Measurements from ENCODE around the gene FAM24B.
"Not testable (repeated sequence)": the region's sequence is repeated elsewhere in the genome, so short reads cannot be mapped to it uniquely, and the experiment has no call there.

Gene FAM24B, protein sequence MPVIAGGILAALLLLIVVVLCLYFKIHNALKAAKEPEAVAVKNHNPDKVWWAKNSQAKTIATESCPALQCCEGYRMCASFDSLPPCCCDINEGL

GRCh38 chr10:122879339-122880273, at the start of gene FAM24B:
FAM24B (minus strand) TSS chr10:122879581; CDS start chr10:122850515, 29,066 bp downstream.
- H3K4me3 ChIP-seq (ENCODE audit: low read length), result peak within 1 kb of the TSS; percentile 63
- TF ChIP-seq ZNF274 (IDR thresholded peaks at IDR 0.05; ENCODE audit: low read depth, low read length), result no peak

GRCh38 chr10:122915700-122916099, 36.3 kb upstream of the FAM24B start:
- TF ChIP-seq ZNF274 (IDR thresholded peaks at IDR 0.05; ENCODE audit: low read depth, low read length), result no peak
- H3K4me3 ChIP-seq (ENCODE audit: low read length), result no peak overlapping the region

DNA sequence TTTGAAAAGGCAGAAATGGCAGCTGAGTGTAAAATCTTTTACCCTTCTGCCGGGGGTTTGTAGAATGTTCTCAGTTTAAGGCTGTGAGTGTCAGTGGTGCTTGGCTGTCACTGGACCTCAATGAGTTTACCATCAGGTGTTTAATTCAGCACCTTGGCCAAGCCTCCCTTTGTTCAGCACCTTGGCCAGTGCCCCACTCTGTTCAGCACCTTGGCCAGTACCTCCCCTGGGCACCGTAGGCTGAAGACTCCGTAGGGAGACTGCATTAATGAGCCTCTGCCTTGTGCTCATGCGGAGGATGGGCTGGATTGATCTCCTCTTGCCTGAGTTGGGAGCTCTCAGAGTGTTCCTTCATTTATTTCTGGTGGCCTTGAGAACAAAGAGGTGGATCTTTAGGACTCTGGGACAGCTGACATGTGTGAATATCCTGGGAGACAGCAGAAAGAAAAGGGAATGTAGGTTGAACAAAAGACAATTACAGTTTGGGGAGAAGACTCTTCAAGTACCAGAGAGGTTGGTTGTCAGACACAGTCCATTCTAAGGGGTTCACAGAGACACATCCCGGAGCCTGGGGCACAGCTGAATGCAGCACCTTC, 32.6 kb upstream of the FAM24B start:
- H3K4me3 ChIP-seq (ENCODE audit: low read length), result no peak overlapping the region
- no peak for TF ChIP-seq ZNF274 (IDR thresholded peaks at IDR 0.05; ENCODE audit: low read depth, low read length)

DNA sequence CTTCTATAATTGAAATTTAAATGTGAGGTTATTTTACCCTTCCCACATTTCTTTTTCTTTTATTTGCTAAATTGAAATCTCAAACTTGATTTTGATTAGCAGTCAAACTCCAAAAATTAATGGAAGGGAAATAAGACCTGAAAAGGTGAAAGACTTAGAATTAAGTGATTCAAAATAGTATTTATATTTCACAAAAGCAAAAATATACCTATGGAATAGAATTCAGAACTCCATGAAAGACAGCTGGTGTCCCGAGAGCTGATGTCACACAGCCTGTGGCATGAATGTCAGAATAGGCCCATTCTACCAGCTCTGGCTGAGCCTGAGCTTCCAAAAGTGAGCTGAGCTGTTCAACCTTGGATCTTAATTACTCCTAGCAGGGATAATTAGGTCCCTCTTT, 30.9 kb upstream of the FAM24B start, which contains the start of gene FAM24A:
TSS of gene FAM24A (plus strand) at position 301 of the 400 bp plus-strand sequence. CDS start 1,025 bp downstream, outside the sequence.
- H3K4me3 ChIP-seq (ENCODE audit: low read length), result no peak within 1 kb of the TSS
- no peak for TF ChIP-seq ZNF274 (IDR thresholded peaks at IDR 0.05; ENCODE audit: low read depth, low read length)

- not testable (repeated sequence) for H3K4me3 ChIP-seq (ENCODE audit: low read length)
Observed at GRCh38 chr10:122903861-122904260, 24.5 kb upstream of the FAM24B start.

- no peak for TF ChIP-seq ZNF274 (IDR thresholded peaks at IDR 0.05; ENCODE audit: low read depth, low read length)
- H3K4me3 ChIP-seq (ENCODE audit: low read length), result no peak overlapping the region
Observed at GRCh38 chr10:122894261-122894944, 15.0 kb upstream of the FAM24B start.

DNA sequence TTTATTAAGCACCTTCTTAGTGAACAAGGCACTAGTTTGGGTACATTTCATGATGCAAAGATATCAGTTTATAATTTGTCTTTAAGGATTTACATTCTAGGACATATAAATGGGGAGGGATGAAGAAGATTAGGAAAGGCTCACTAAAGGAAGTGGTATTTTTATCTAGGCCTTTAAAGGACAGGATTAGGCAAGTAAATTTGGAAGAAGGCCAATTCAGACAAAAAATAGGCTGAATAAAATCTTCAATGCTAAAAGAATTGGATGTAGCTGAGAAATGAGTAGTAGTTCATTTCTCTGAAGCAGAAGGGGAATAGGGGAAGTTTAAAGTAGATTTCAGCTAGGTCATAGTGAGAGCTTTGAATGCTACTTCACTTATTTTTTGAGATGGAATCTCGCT, 4.8 kb upstream of the FAM24B start:
- no peak overlapping the region for H3K4me3 ChIP-seq (ENCODE audit: low read length)
- no peak for TF ChIP-seq ZNF274 (IDR thresholded peaks at IDR 0.05; ENCODE audit: low read depth, low read length)

DNA sequence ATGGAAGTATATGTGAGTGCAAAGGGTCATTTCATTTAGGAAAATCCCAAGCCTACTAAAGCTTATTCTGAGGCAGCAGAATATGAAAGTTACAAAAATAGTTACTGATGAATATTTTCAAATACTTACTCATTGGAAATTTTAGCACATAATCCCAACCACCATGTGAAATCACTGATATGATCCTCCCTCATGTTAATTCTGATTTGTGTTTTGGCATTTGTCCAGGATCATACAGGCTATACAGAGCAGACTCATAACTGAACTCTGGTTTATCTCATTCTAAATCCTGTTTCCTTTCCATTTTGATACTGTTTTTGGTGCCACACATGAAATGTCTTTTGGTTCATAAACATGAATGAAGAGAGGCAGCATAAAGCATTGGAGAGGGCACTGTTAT, 3.4 kb upstream of the FAM24B start:
- no peak overlapping the region for H3K4me3 ChIP-seq (ENCODE audit: low read length)
- no peak for TF ChIP-seq ZNF274 (IDR thresholded peaks at IDR 0.05; ENCODE audit: low read depth, low read length)

DNA sequence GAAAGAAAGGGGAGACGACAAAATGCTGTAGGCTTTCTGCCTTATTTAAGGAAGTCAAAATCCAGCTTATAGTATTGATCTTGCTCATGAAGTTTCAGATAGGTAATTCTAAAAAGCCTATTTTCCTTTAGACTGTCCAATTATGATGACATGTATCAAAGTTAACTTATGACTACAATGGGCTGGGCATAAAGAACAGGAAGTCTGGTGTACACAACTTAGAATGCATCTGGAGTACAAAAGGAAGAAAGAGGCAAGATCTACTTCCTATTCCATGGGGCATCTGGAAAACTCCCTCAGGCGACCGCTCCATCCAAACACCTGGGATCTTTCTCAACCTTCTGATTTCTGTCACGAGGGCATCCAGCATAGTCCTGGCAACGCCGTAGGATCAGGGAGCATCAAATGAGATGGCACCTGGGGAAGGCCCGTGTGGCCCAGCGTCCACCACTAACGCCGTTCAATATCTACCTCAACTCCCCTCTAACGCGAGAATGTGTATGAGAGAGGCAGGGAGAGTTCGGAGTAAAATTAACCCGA, 512 bp downstream of the FAM24B start:
- H3K4me3 ChIP-seq (ENCODE audit: low read length), result peak overlapping the region; percentile 63
- no peak for TF ChIP-seq ZNF274 (IDR thresholded peaks at IDR 0.05; ENCODE audit: low read depth, low read length)

GRCh38 chr10:122877264-122877663, 2.1 kb downstream of the FAM24B start:
- no peak overlapping the region for H3K4me3 ChIP-seq (ENCODE audit: low read length)
- TF ChIP-seq ZNF274 (IDR thresholded peaks at IDR 0.05; ENCODE audit: low read depth, low read length), result no peak

GRCh38 chr10:122876467-122876855, 2.9 kb downstream of the FAM24B start:
- no peak overlapping the region for H3K4me3 ChIP-seq (ENCODE audit: low read length)
- no peak for TF ChIP-seq ZNF274 (IDR thresholded peaks at IDR 0.05; ENCODE audit: low read depth, low read length)

DNA sequence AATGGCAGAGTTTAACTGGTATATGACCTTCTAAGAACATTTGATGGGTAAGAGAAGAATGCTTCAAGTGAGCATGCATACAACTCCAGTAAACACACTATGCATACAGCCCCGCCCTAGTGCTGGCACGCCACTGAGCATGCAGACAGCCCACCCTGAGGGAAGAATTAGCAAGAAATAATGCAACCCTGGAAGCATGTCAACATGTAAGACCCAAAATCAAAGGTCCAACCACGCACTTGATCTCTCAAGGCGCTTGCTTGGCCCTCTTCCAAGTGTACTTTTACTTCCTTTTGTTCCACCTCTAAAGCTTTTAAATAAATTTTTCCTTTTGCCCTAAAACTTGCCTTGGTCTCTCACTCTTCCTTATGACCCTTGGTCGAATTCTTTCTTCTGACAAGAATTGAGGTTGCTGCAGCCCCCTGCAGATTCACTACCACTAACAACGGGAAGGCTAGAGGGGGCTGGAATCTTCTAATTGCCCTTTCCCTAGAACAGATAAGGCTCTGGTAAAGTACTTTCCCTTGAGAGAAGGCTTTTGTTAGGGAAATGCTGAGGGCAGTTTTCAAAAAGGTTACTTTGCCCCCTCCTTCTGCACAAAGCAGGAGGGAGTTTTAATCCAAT, 3.4 kb downstream of the FAM24B start:
- H3K4me3 ChIP-seq (ENCODE audit: low read length), result no peak overlapping the region
- TF ChIP-seq ZNF274 (IDR thresholded peaks at IDR 0.05; ENCODE audit: low read depth, low read length), result no peak

DNA sequence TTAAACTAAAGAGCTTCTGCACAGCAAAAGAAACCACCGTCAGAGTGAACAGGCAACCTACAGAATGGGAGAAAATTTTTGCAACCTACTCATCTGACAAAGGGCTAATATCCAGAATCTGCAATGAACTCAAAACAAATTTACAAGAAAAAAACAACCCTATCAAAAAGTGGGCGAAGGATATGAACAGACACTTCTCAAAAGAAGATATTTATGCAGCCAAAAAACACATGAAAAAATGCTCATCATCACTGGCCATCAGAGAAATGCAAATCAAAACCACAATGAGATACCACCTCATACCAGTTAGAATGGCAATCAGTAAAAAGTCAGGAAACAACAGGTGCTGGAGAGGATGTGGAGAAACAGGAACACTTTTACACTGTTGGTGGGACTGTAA, 7.4 kb downstream of the FAM24B start:
- H3K4me3 ChIP-seq (ENCODE audit: low read length), result not testable (repeated sequence)

DNA sequence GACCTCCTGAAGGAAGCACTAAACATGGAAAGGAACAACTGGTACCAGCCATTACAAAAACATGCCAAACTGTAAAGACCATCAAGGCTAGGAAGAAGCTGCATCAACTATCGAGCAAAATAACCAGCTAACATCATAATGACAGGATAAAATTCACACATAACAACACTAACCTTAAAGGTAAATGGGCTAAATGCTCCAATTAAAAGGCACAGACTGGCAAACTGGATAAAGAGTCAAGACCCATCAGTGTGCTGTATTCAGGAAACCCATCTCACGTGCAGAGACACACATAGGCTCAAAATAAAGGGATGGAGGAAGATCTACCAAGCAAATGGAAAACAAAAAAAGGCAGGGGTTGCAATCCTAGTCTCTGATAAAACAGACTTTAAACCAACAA, 10.6 kb downstream of the FAM24B start:
- not testable (repeated sequence) for H3K4me3 ChIP-seq (ENCODE audit: low read length)

- H3K4me3 ChIP-seq (ENCODE audit: low read length), result not testable (repeated sequence)
Observed at GRCh38 chr10:122866757-122867482, 12.5 kb downstream of the FAM24B start.

Data from GM08714 (cell line).